ENCODE data around the gene PTH2R. TPM values are rescaled to one million over a fixed set of nuclear protein-coding genes. Genes with fewer than 3 reads are reported as not detected.

Gene PTH2R
- total RNA-seq, 1 donor from 2014 or later, result not detected

DNA sequence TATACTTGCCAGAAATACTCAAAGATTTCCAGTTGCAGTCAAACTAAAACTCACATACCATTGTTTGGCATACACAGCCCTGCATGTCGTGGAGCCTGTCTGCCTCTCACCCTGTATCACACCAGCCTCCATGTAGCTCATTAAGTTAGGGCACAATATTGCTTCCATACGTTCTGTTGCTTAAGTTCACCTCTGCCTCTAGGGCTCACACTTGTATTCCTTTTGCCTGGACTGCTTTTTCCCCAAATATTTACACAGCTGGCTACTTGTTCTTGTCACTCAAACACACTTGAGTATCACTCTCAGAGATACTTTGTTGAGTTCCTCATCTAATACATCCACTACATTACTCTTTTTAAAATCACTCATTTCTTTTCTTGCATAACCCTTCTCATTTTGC lies 83.1 kb downstream of the PTH2R start:
- Histone ChIP-seq H3K27ac (replicated peaks) (no peak overlapping the region), H3K27me3 (ENCODE audit: low read depth) (no peaks in the 10 kb centered on the region), H3K9me3 (replicated peaks) (peaks cover 14% of the 10 kb centered on the region), H3K4me3 (no peak overlapping the region), H3K36me3 (no peaks in the 10 kb centered on the region), H3K4me1 (no peaks in the 10 kb centered on the region)
- intact Hi-C loops (cut with micrococcal nuclease), result no loop called here
- no peak for DNase-seq
- TF ChIP-seq, protein P1, sequence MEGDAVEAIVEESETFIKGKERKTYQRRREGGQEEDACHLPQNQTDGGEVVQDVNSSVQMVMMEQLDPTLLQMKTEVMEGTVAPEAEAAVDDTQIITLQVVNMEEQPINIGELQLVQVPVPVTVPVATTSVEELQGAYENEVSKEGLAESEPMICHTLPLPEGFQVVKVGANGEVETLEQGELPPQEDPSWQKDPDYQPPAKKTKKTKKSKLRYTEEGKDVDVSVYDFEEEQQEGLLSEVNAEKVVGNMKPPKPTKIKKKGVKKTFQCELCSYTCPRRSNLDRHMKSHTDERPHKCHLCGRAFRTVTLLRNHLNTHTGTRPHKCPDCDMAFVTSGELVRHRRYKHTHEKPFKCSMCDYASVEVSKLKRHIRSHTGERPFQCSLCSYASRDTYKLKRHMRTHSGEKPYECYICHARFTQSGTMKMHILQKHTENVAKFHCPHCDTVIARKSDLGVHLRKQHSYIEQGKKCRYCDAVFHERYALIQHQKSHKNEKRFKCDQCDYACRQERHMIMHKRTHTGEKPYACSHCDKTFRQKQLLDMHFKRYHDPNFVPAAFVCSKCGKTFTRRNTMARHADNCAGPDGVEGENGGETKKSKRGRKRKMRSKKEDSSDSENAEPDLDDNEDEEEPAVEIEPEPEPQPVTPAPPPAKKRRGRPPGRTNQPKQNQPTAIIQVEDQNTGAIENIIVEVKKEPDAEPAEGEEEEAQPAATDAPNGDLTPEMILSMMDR (IDR thresholded peaks at IDR 0.05; ENCODE audit: borderline replicate concordance), result no peak

DNA sequence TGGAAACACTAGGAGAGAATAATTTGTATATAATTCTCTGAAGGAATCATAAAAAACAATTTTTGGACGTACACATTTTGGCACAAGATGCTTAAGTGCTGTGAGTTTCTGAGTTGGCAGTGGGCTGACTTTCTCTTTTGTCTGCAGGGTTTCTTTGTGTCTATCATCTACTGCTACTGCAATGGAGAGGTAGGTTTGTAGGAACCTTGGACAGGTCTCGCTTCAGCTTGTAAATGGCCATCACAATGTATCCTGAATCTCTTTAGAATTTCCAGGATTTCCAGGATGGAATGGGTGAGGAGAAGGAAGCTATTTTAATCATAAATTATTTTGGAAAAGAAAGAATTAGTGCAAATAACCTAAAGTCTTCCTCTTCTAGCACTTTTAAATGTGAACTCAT lies 83.9 kb downstream of the PTH2R start:
- TF ChIP-seq, protein P1 (IDR thresholded peaks at IDR 0.05; ENCODE audit: borderline replicate concordance), result no peak
- intact Hi-C loops (cut with micrococcal nuclease), result no loop called here
- no peaks in the 10 kb centered on the region for H3K27me3 ChIP-seq (ENCODE audit: low read depth)
- no peak overlapping the region for H3K4me3 ChIP-seq
- H3K36me3 ChIP-seq, result no peaks in the 10 kb centered on the region
- no peaks in the 10 kb centered on the region for H3K4me1 ChIP-seq
- DNase-seq, result no peak
- peaks cover 14% of the 10 kb centered on the region for H3K9me3 ChIP-seq (replicated peaks)
- H3K27ac ChIP-seq (replicated peaks), result no peak overlapping the region

DNA sequence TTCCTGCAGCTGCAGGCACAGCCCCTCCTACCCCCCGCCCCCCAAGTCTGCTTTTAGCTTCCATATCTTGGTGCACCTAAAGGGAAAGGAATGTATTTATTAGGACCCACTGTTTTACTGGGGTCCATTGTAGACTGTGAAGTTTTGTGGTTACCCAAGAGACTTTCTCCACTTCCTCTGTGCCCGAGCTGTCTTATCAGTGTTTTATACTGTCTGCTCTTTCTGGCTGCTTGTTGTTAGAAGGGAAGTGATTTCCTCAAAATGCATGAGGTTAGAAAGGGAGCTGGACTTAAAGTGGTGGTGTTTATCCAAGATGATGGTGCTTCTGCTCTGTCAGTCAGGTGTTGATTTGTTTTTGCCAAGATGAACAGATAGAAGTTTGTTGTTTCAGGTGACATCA lies 85.0 kb downstream of the PTH2R start:
- no peak overlapping the region for H3K27ac ChIP-seq (replicated peaks)
- H3K27me3 ChIP-seq (ENCODE audit: low read depth), result no peaks in the 10 kb centered on the region
- H3K36me3 ChIP-seq, result no peaks in the 10 kb centered on the region
- no peak overlapping the region for H3K4me3 ChIP-seq
- DNase-seq, result no peak
- peaks cover 13% of the 10 kb centered on the region for H3K9me3 ChIP-seq (replicated peaks)
- no peaks in the 10 kb centered on the region for H3K4me1 ChIP-seq
- TF ChIP-seq, protein P1 (IDR thresholded peaks at IDR 0.05; ENCODE audit: borderline replicate concordance), result no peak
- intact Hi-C loops (cut with micrococcal nuclease), result no loop called here

DNA sequence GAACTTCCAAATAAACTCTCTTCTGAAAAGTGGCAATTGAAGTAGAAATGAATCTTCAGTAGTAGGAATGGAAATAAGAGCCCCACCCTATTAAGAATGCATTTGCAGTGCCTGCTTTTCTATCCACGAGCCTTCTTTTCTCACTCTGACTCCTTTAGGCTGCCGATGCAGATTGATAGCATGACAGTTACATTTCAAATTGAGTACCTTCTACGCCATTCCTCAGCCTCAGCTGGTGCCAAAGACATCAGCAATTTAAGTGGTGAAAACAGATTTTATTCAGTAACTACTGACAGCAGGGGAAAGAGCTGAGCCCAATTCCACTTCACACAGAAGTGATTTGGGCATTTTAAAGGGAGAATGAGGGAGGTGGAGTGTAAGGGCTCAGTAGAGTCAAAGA lies 85.5 kb downstream of the PTH2R start:
- peaks cover 9% of the 10 kb centered on the region for H3K9me3 ChIP-seq (replicated peaks)
- no peaks in the 10 kb centered on the region for H3K27me3 ChIP-seq (ENCODE audit: low read depth)
- H3K36me3 ChIP-seq, result no peaks in the 10 kb centered on the region
- no peak for DNase-seq
- H3K27ac ChIP-seq (replicated peaks), result no peak overlapping the region
- no peak overlapping the region for H3K4me3 ChIP-seq
- intact Hi-C loops (cut with micrococcal nuclease), result no loop called here
- TF ChIP-seq, protein P1 (IDR thresholded peaks at IDR 0.05; ENCODE audit: borderline replicate concordance), result no peak
- no peaks in the 10 kb centered on the region for H3K4me1 ChIP-seq

DNA sequence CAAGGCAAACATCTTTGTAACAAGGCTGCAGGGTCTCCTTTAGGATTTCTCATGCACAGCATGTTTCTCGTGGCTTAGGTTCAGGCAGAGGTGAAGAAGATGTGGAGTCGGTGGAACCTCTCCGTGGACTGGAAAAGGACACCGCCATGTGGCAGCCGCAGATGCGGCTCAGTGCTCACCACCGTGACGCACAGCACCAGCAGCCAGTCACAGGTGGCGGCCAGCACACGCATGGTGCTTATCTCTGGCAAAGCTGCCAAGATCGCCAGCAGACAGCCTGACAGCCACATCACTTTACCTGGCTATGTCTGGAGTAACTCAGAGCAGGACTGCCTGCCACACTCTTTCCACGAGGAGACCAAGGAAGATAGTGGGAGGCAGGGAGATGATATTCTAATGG lies 86.6 kb downstream of the PTH2R start:
- no peak overlapping the region for H3K4me3 ChIP-seq
- no peak for DNase-seq
- intact Hi-C loops (cut with micrococcal nuclease), result no loop called here
- no peaks in the 10 kb centered on the region for H3K36me3 ChIP-seq
- no peaks in the 10 kb centered on the region for H3K9me3 ChIP-seq (replicated peaks)
- no peaks in the 10 kb centered on the region for H3K4me1 ChIP-seq
- TF ChIP-seq, protein P1 (IDR thresholded peaks at IDR 0.05; ENCODE audit: borderline replicate concordance), result no peak
- no peak overlapping the region for H3K27ac ChIP-seq (replicated peaks)
- H3K27me3 ChIP-seq (ENCODE audit: low read depth), result no peaks in the 10 kb centered on the region

DNA sequence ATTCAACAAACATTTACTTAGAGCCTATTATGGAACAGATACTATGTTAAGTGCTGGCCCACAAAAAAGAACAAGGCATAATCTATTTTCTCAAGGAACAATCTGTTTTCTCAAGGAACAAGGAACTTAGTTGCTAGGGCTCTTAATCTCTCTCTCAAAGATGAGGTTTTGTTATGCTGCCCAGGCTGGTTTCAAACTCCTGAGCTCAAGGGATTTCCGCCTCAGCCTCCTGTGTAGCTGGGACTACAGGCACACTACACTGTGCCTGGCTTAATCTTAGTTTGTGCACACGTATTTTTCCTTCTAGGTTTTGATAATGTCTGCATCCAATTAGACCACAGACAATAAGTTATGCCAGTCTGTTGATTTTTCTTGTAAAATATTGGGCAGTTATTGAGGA lies 89.5 kb downstream of the PTH2R start:
- TF ChIP-seq, protein P1 (IDR thresholded peaks at IDR 0.05; ENCODE audit: borderline replicate concordance), result no peak
- intact Hi-C loops (cut with micrococcal nuclease), result no loop called here

More for the DNA sequence above, 89.5 kb downstream of the PTH2R start:
- Histone ChIP-seq H3K27me3 (ENCODE audit: low read depth) (no peaks in the 10 kb centered on the region), H3K27ac (replicated peaks) (no peak overlapping the region), H3K9me3 (replicated peaks) (no peaks in the 10 kb centered on the region), H3K36me3 (no peaks in the 10 kb centered on the region), H3K4me3 (no peak overlapping the region), H3K4me1 (no peaks in the 10 kb centered on the region)
- DNase-seq, result no peak
